HL-60 (cell line): ENCODE data around the gene GMEB2.

Experiments used
- CTCF ChIP-seq: IDR thresholded peaks from one replicate; pipeline ENCODE4 v1.5.1; 2011; ENCODE audit warnings: low read length, control low read depth, inconsistent platforms; ENCODE audit not compliant: insufficient read depth
- POLR2AphosphoS5 ChIP-seq: IDR thresholded peaks from 2 replicates; pipeline ENCODE4 v1.6.1; 2012; ENCODE audit warnings: low read depth
- REST ChIP-seq: IDR thresholded peaks from 2 replicates; pipeline ENCODE4 v1.6.1; 2012; ENCODE audit warnings: low read depth; ENCODE audit not compliant: insufficient replicate concordance

- TF ChIP-seq CTCF (no peak), REST (no peak), POLR2AphosphoS5 (no peak)
These were observed 41.0 kb downstream of the GMEB2 start for GRCh38 chr20:63585616-63586565.
